GM12878 (cell line): ENCODE data around the gene LRP5. TPM values are rescaled to one million over a fixed set of nuclear protein-coding genes. Genes with fewer than 3 reads are reported as not detected.

Experiments
- CEBPB ChIP-seq, 2 experiments: fragments of 150-350 bp in 1 of 2; IDR thresholded peaks; 2 replicates each; pipeline ENCODE4 v1.6.1; 2012 to 2014; ENCODE audit warnings: low read depth in 2 of 2, low read length in 2 of 2, borderline replicate concordance in 1 of 2, inconsistent platforms in 1 of 2
- CREM ChIP-seq: IDR thresholded peaks from 2 replicates; pipeline ENCODE4 v1.6.1; 2014; ENCODE audit warnings: antibody characterized with exemption, low read depth
- EGR1 ChIP-seq, 2 experiments: IDR thresholded peaks; 1 replicate in 1 of 2; 2 replicates in 1 of 2; pipeline ENCODE4 v1.6.1; 2011 to 2012; ENCODE audit warnings: low read depth in 2 of 2, low read length in 2 of 2, borderline replicate concordance in 1 of 2, mild to moderate bottlenecking in 1 of 2, moderate library complexity in 1 of 2
- FOS ChIP-seq: IDR thresholded peaks from 3 replicates; pipeline ENCODE4 v1.6.1; 2011; ENCODE audit warnings: borderline replicate concordance; ENCODE audit not compliant: insufficient read length; ENCODE audit errors: extremely low read depth
- IRF4 ChIP-seq: IDR thresholded peaks from 2 replicates; pipeline ENCODE4 v1.6.1; 2011; ENCODE audit warnings: low read depth, low read length
- MEF2B ChIP-seq: fragments of 450-650 bp; IDR thresholded peaks from 2 replicates; pipeline ENCODE4 v1.6.1; 2018; ENCODE audit warnings: mild to moderate bottlenecking, moderate library complexity; ENCODE audit not compliant: partially characterized antibody, poor library complexity, severe bottlenecking
- MTA2 ChIP-seq: fragments of 450-650 bp; IDR thresholded peaks from 2 replicates; pipeline ENCODE4 v1.6.1; 2016; ENCODE audit warnings: low read depth, mild to moderate bottlenecking, moderate library complexity
- NR2F1 ChIP-seq: fragments of 450-650 bp; conservative IDR thresholded peaks from 2 replicates; pipeline ENCODE4 v1.6.1; 2017; ENCODE audit warnings: mild to moderate bottlenecking
- POLR2AphosphoS5 ChIP-seq: IDR thresholded peaks from 2 replicates; pipeline ENCODE4 v1.6.1; 2011; ENCODE audit warnings: mild to moderate bottlenecking, low read length, inconsistent platforms
- SMAD1 ChIP-seq: fragments of 450-650 bp; IDR thresholded peaks from 2 replicates; pipeline ENCODE4 v1.6.1; 2018; ENCODE audit warnings: mild to moderate bottlenecking, low read depth; ENCODE audit not compliant: partially characterized antibody
- SMC3 ChIP-seq: IDR thresholded peaks from 2 replicates; pipeline ENCODE4 v1.6.1; 2011; ENCODE audit warnings: low read length, improper control_type of control experiment, borderline replicate concordance
- SREBF1 ChIP-seq: IDR thresholded peaks from 2 replicates; pipeline ENCODE4 v1.6.1; 2012; ENCODE audit warnings: mild to moderate bottlenecking, low read length
- ZNF24 ChIP-seq: fragments of 450-650 bp; IDR thresholded peaks from 2 replicates; pipeline ENCODE4 v1.6.1; 2017; ENCODE audit warnings: antibody characterized with exemption, mild to moderate bottlenecking
- ZSCAN29 ChIP-seq: fragments of 450-650 bp; IDR thresholded peaks from 2 replicates; pipeline ENCODE4 v1.6.1; 2017; ENCODE audit warnings: mild to moderate bottlenecking, moderate library complexity
- ZZZ3 ChIP-seq: IDR thresholded peaks from 2 replicates; pipeline ENCODE4 v1.6.1; 2011; ENCODE audit warnings: low read depth; ENCODE audit not compliant: control insufficient read depth, insufficient read length
- polyA plus RNA-seq, 11 experiments: library from polyadenylated mRNA; depleted of rRNA in 4 of 11; unstranded in 6 of 11; stranded (reverse) in 5 of 11; fragments of >200 nt; fragmentation: Nextera tagmentation in 4 of 11; fragmentation: Illumina TruSeq in 1 of 11; extraction: Ambion mirVana in 4 of 11; extraction: Trizol in 1 of 11; gene quantifications; 1 replicate in 1 of 11; 2 replicates in 10 of 11; pipeline versions ENCODE4 v1.2.1 to v1.2.3, GENCODE V29; 2011 to 2016; ENCODE audit warnings: inconsistent platforms in 2 of 11, missing spikeins in 2 of 11, low read depth in 1 of 11
- total RNA-seq, 4 experiments: library from RNA; depleted of rRNA in 3 of 4; stranded (reverse); fragments of >200 nt in 3 of 4; fragmentation: Illumina TruSeq in 1 of 4; extraction: Trizol in 1 of 4; gene quantifications; 2 replicates each; pipeline versions ENCODE4 v1.2.1 to v1.2.3, GENCODE V29; 2013 to 2021
- TF ChIP-seq, protein P1 (sequence below): IDR thresholded peaks from 2 replicates; pipeline ENCODE4 v1.6.1; 2012; ENCODE audit warnings: improper control_type of control experiment, low read depth, low read length; ENCODE audit not compliant: insufficient replicate concordance
- TF ChIP-seq, protein P2 (sequence below): IDR thresholded peaks from 2 replicates; pipeline ENCODE4 v1.6.1; 2012; ENCODE audit warnings: mild to moderate bottlenecking, low read depth, low read length
- TF ChIP-seq, protein P3 (sequence below): IDR thresholded peaks from 2 replicates; pipeline ENCODE4 v1.6.1; 2011; ENCODE audit warnings: low read depth, low read length, improper control_type of control experiment, borderline replicate concordance
- TF ChIP-seq, protein P4 (sequence below): fragments of 450-650 bp; IDR thresholded peaks from 2 replicates; pipeline ENCODE4 v1.6.1; 2014; ENCODE audit warnings: mild to moderate bottlenecking

LRP5 gene
- total and polyA plus RNA-seq, 10 of the 15 experiments (the other 5 are each of a cell fraction or from before 2014, with no cell fraction given) = 0.37 to 34.0 (median 6.6) TPM

DNA sequence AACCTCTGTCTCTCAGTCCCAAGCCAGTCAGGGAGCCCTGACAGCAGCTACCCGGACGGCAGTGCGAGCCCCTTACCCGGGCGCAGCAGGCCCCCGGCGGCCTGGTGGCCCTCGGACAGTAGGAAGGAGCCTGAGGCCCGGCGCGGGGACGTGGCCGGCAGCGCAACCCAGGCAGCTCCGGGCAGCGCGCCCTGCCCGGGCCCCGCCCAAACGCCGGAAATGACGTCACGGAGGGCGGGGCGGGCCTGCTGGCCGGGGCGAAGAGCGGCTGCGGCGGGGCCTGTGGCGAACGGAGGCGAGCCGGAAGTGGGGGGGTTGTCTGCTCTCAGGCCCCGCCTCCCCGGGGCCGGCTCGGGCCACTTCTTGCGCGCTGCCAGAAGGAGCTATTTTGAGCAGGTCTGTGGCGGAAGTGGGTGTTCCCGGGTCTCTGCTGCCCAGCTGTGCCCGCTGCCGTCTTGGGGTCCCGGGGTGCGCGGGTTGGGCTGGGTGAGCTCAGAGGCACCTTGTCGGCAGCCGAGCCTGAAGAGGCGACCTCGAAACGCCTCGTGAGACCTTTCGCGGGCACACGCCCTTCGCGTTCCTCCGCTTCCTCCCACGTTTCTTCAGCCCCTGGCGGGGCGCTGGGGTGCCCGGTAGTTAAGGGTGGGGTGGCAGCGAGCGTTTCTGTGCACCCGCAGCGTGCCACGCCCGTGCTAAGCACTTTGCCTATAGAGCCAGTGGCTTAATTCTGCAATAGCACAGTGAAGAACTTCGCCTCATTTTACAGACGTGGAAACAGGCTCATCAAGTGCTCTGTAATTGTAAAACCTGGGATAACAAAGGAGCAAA lies 40.4 kb upstream of the LRP5 start, which contains the start of gene C11orf24 (continued):
- no peak for TF ChIP-seq CEBPB (IDR thresholded peaks at IDR 0.05; ENCODE audit: borderline replicate concordance in 1 of 2, low read depth in 2 of 2, low read length in 2 of 2)
- TF ChIP-seq POLR2AphosphoS5 = peak; percentile 89
- TF ChIP-seq ZNF24 = no peak
- TF ChIP-seq IRF4 = no peak
- TF ChIP-seq EGR1 (IDR thresholded peaks at IDR 0.05; ENCODE audit: borderline replicate concordance in 1 of 2, low read depth in 2 of 2, low read length in 2 of 2) = peak in 1 of 2 experiments; percentile 14; a peak in 1 of 3 replicates
- peak; percentile 90 for TF ChIP-seq MEF2B
- peak; percentile 83 for TF ChIP-seq CREM
- no peak for TF ChIP-seq SREBF1
- TF ChIP-seq ZZZ3 = no peak
- peak; percentile 39; the same call in 1 of the 2 replicates for TF ChIP-seq MTA2
- no peak for TF ChIP-seq SMC3
- TF ChIP-seq, protein P1, sequence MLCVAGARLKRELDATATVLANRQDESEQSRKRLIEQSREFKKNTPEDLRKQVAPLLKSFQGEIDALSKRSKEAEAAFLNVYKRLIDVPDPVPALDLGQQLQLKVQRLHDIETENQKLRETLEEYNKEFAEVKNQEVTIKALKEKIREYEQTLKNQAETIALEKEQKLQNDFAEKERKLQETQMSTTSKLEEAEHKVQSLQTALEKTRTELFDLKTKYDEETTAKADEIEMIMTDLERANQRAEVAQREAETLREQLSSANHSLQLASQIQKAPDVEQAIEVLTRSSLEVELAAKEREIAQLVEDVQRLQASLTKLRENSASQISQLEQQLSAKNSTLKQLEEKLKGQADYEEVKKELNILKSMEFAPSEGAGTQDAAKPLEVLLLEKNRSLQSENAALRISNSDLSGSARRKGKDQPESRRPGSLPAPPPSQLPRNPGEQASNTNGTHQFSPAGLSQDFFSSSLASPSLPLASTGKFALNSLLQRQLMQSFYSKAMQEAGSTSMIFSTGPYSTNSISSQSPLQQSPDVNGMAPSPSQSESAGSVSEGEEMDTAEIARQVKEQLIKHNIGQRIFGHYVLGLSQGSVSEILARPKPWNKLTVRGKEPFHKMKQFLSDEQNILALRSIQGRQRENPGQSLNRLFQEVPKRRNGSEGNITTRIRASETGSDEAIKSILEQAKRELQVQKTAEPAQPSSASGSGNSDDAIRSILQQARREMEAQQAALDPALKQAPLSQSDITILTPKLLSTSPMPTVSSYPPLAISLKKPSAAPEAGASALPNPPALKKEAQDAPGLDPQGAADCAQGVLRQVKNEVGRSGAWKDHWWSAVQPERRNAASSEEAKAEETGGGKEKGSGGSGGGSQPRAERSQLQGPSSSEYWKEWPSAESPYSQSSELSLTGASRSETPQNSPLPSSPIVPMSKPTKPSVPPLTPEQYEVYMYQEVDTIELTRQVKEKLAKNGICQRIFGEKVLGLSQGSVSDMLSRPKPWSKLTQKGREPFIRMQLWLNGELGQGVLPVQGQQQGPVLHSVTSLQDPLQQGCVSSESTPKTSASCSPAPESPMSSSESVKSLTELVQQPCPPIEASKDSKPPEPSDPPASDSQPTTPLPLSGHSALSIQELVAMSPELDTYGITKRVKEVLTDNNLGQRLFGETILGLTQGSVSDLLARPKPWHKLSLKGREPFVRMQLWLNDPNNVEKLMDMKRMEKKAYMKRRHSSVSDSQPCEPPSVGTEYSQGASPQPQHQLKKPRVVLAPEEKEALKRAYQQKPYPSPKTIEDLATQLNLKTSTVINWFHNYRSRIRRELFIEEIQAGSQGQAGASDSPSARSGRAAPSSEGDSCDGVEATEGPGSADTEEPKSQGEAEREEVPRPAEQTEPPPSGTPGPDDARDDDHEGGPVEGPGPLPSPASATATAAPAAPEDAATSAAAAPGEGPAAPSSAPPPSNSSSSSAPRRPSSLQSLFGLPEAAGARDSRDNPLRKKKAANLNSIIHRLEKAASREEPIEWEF = no peak
- TF ChIP-seq, protein P2, sequence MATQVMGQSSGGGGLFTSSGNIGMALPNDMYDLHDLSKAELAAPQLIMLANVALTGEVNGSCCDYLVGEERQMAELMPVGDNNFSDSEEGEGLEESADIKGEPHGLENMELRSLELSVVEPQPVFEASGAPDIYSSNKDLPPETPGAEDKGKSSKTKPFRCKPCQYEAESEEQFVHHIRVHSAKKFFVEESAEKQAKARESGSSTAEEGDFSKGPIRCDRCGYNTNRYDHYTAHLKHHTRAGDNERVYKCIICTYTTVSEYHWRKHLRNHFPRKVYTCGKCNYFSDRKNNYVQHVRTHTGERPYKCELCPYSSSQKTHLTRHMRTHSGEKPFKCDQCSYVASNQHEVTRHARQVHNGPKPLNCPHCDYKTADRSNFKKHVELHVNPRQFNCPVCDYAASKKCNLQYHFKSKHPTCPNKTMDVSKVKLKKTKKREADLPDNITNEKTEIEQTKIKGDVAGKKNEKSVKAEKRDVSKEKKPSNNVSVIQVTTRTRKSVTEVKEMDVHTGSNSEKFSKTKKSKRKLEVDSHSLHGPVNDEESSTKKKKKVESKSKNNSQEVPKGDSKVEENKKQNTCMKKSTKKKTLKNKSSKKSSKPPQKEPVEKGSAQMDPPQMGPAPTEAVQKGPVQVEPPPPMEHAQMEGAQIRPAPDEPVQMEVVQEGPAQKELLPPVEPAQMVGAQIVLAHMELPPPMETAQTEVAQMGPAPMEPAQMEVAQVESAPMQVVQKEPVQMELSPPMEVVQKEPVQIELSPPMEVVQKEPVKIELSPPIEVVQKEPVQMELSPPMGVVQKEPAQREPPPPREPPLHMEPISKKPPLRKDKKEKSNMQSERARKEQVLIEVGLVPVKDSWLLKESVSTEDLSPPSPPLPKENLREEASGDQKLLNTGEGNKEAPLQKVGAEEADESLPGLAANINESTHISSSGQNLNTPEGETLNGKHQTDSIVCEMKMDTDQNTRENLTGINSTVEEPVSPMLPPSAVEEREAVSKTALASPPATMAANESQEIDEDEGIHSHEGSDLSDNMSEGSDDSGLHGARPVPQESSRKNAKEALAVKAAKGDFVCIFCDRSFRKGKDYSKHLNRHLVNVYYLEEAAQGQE = 0 out of 2 replicates have a peak, but pooled peaks have one; percentile 9
- TF ChIP-seq ZSCAN29 = no peak
- TF ChIP-seq SMAD1 = peak; percentile 47
- TF ChIP-seq NR2F1 = peak; percentile 88
- TF ChIP-seq, protein P3, sequence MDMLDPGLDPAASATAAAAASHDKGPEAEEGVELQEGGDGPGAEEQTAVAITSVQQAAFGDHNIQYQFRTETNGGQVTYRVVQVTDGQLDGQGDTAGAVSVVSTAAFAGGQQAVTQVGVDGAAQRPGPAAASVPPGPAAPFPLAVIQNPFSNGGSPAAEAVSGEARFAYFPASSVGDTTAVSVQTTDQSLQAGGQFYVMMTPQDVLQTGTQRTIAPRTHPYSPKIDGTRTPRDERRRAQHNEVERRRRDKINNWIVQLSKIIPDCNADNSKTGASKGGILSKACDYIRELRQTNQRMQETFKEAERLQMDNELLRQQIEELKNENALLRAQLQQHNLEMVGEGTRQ = no peak
- TF ChIP-seq, protein P4, sequence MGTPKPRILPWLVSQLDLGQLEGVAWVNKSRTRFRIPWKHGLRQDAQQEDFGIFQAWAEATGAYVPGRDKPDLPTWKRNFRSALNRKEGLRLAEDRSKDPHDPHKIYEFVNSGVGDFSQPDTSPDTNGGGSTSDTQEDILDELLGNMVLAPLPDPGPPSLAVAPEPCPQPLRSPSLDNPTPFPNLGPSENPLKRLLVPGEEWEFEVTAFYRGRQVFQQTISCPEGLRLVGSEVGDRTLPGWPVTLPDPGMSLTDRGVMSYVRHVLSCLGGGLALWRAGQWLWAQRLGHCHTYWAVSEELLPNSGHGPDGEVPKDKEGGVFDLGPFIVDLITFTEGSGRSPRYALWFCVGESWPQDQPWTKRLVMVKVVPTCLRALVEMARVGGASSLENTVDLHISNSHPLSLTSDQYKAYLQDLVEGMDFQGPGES = no peak
- TF ChIP-seq FOS = no peak
